Activated CD4-positive, alpha-beta T cell treated with anti-CD3 and anti-CD28 coated beads, Interleukin-2, amount 50 U/mL, for 48 hours (primary cell): ENCODE measurements around the gene ALPG.
"Not testable (repeated sequence)": the region's sequence is repeated elsewhere in the genome, so short reads cannot be mapped to it uniquely, and the experiment has no call there.

Experiments used
- DNase-seq, 2 experiments: peaks; one replicate each; pipeline ENCODE4 v3.0.0-alpha.2; 2020

The ALPG gene

GRCh38 chr2:232398293-232399034 lies 8.2 kb upstream of the ALPG start:
- DNase-seq, result no peak

DNA sequence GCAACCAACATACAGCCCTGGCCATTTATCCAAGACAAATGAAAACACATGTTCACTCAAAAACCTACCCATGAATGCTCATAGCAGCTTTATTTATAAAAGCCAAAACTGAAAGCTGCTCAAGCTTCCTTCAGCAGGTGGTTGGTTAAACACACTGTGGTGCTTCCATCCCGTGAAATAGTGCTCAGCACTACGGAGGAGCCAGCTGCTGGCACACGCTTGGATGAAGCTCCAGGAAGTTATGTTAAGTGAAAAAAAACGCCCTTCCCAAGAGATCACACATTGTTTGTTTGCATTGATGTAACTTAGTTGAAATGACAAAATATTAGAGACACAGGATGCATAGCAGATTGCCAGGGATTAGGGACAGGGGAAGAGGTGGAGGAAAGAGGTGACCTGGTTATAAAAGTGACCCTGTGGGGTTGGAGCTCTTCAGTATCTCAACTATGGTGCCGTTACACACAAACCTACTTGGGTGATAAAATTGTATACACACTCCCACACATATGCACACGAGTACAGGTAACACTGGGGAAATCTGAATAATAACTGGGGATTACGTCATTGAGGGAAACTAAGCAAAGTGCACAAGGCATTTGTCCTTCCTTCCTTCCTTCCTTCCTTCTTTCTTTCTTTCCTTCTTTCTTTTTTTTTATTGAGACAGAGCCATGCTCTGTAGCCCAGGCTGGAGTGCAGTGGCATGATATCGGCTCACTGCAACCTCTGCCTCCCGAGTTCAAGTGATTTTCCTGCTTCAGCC lies 6.2 kb upstream of the ALPG start:
- DNase-seq, result no peak

GRCh38 chr2:232402518-232402917 lies 4.1 kb upstream of the ALPG start:
- DNase-seq, result no peak

DNA sequence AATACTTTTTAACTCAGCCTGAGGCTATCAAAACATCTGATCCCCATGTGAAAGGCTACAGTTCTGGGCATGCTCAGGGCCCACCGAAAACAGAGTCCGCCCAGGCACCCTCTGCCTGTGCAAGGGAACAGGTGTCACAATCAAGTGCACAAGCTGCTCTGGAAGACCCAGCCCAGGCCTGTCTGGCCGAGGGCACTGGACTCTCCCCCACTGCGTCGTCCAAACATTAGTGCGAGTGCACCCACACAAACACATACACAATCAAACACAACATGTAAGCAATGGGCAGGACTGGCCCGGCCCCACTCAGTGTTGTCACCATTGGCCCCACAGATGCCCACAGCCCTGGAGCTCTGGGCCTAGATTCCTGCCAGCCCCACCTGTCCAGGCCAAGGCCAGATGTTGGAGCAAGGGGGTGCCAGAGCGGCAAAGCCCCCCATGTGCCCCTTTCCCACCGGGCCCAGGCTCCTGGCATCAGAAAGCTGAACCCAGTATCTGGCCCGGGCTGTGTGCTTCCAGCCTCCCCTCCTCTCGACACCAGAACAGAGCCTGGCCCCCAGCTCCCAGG lies 617 bp upstream of the ALPG start:
- DNase-seq, result no peak

GRCh38 chr2:232407428-232408150 lies 945 bp downstream of the ALPG start:
- not testable (repeated sequence) for DNase-seq

- not testable (repeated sequence) for DNase-seq
These were observed 1.6 kb downstream of the ALPG start for GRCh38 chr2:232408269-232408668.

DNA sequence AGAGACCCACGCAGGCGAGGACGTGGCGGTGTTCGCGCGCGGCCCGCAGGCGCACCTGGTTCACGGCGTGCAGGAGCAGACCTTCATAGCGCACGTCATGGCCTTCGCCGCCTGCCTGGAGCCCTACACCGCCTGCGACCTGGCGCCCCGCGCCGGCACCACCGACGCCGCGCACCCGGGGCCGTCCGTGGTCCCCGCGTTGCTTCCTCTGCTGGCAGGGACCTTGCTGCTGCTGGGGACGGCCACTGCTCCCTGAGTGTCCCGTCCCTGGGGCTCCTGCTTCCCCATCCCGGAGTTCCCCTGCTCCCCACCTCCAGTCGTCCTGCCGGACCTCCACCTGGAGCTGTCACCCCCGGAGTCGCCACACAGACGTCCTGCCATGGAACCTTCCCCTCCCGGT lies 3.0 kb downstream of the ALPG start:
- DNase-seq, result not testable (repeated sequence)

- no peak for DNase-seq
These were observed 3.7 kb downstream of the ALPG start for GRCh38 chr2:232410238-232410900.

- no peak for DNase-seq
These were observed 5.4 kb downstream of the ALPG start for GRCh38 chr2:232411901-232412629.

GRCh38 chr2:232412986-232413385 lies 6.3 kb downstream of the ALPG start:
- no peak for DNase-seq

DNA sequence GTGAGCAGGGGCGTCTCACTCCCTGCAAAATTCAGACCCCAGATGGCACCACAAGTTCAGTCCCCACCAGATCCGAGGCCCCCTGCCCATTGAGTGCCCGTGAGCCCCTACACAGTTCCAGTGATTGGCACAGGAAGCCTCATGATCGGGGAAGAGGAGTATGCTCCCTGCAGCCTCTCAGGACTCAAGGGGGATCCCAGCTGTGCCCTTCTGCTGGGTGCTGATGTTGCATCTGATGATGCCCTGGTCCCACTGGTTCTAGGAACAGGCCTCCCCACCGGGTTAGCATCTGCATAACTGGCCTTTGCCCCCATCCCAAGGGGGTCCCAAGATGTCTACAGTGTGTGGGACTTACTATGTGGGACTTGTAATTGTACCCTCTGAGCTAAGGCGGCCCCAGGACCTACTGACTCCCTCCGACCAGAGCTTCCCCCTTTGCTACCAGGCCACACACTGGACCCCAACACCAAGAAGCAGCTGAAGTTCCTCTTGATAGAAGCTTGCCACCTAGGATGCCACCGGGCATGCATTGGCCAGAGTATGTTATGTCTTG lies 8.6 kb downstream of the ALPG start:
- DNase-seq, result no peak

GRCh38 chr2:232415736-232416520 lies 9.3 kb downstream of the ALPG start:
- no peak for DNase-seq

DNA sequence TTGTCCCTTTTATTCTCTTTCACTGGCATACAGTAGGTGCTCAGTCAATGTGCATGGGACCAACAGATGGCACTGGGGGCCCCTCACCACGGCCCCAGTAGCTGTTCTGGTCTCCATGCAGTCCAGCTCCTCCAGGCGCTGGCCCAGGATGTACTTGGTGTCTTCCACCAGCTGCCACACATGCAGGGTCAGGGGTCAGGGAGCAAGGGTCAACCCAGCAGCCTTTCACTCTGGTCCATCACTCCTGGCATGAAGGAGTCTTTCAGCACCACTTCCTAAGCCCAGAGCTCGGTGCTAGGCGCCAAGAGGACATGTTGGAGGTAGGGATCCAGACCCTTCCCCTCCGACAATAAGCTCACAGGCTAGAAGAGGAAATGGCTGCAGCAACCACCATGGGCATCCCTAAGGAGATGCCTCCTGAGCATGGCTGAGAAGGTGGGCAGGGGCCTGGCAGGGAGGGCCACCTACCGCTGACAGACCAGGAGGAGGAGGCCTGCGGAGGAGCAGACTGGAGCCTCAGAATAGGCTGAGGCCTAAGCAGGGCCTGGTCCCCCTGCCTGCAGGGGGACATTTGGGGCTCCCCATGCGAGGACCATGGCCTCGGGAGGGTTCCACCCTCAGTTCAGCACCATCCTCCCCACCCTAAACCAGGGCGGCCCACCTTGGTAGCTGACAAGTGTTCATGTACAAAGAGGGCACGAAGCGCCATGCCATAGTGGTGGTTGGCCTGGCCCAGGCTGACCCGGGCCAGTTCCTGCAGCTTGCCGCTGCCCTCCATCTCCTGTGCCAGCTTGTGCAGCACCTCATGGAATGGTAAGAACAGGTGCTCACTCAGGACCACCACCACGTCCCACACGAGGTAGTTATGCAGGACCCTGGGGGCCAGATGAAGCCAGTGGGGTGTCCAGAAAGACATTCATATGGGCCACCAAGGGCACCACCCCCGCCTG lies 10.2 kb downstream of the ALPG start:
- no peak for DNase-seq

DNA sequence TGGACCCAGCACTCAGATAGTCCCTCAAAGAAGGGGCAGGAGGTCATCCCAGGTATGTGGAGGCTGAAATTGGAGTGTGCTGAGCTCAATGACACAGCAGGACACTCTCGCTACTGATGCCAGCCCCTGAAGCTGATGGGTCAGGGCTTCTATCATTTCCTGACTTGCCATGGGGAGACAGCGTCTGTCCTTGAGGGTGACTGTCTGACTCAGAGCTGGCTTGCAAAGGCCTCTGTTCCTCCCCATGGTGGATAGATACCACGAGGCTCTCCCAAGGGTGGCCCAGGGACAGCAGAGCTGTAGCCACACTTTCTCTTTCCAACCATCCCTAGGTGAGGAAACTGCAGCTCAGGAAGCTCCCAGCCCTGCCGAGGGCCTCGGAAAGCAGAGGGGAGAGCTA lies 10.8 kb downstream of the ALPG start:
- no peak for DNase-seq

GRCh38 chr2:232418056-232418455 lies 11.4 kb downstream of the ALPG start:
- no peak for DNase-seq

GRCh38 chr2:232418466-232419244 lies 12.0 kb downstream of the ALPG start:
- peak in 1 of 2 experiments; percentile 36 for DNase-seq

- peak in 1 of 2 experiments; percentile 18 for DNase-seq
These were observed 12.8 kb downstream of the ALPG start for GRCh38 chr2:232419245-232420072.

DNA sequence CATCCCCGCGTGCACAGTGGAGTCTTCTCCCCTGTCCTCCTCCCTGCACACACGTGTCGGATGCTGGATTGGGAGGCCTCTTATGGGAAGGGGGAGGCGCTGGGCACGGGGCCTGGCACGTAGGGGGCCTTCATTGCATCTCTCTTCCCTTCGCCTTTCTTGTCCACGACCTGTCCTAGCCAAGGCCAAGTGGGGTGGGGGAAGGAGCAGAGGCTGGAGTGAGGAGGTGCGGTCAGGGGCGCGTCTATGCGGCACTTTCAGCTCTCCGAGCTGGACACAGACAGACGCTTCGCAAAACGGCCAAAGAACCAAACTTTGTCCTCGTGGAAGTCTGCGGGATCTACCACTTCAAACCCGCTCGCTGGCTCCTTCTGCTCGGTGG lies 13.4 kb downstream of the ALPG start:
- no peak for DNase-seq
